ENCODE results near the gene ARHGAP12.

Gene ARHGAP12

DNA sequence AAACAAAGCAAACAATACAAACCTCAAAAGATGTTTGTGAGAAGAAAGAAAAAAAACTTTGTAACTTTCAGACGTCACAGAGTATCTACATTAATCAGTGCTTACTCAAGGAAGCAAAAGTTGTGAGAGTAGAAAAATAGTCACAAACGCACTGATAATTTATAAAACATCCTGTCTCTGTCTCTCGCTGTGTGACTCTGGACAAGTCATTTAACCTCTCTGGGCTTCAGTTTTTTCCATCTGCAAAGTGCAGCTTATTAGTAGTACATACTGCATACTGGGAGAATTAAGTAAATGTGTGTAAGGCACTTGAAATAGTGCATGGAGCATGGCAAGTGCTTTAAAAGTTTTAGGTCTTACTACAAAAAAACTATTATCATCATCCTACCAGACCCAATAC, 3.8 kb downstream of the ARHGAP12 start:
- Histone ChIP-seq H3K36me3 (ENCODE audit: control insufficient read depth in 2 of 2, insufficient read depth in 1 of 2, low read length in 2 of 2) (no peaks in the 10 kb centered on the region; a peak in 1 of 3 replicates), H3K27ac (ENCODE audit: extremely low read depth, low read depth, low read length) (no peak overlapping the region), H3K9me3 (ENCODE audit: control insufficient read depth, insufficient read depth, low read depth, low read length) (no peaks in the 10 kb centered on the region), H3K4me3 (ENCODE audit: low read depth, low read length) (no peak overlapping the region), H3K4me1 (ENCODE audit: control insufficient read depth, insufficient read depth, low read length) (peaks cover 13% of the 10 kb centered on the region)
- TF ChIP-seq ZNF768 (tag by site-specific recombination; IDR thresholded peaks at IDR 0.05) (peak; percentile 55; the same call in 1 of the 2 replicates), ZNF600 (tag by site-specific recombination; IDR thresholded peaks at IDR 0.05) (no peak), ZNF10 (tag by site-specific recombination; IDR thresholded peaks at IDR 0.05) (no peak)
- TF ChIP-seq, protein P1, sequence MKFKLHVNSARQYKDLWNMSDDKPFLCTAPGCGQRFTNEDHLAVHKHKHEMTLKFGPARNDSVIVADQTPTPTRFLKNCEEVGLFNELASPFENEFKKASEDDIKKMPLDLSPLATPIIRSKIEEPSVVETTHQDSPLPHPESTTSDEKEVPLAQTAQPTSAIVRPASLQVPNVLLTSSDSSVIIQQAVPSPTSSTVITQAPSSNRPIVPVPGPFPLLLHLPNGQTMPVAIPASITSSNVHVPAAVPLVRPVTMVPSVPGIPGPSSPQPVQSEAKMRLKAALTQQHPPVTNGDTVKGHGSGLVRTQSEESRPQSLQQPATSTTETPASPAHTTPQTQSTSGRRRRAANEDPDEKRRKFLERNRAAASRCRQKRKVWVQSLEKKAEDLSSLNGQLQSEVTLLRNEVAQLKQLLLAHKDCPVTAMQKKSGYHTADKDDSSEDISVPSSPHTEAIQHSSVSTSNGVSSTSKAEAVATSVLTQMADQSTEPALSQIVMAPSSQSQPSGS (tag by site-specific recombination; IDR thresholded peaks at IDR 0.05; ENCODE audit: low read depth) = no peak
- ChIA-PET CTCF (interaction anchor here (0.6 to 0.8 kb wide), 2 partner anchors 65 to 80 kb away, joined by 3 read pairs; no protein-coding TSS in a partner anchor), POLR2A (no interaction called here)

DNA sequence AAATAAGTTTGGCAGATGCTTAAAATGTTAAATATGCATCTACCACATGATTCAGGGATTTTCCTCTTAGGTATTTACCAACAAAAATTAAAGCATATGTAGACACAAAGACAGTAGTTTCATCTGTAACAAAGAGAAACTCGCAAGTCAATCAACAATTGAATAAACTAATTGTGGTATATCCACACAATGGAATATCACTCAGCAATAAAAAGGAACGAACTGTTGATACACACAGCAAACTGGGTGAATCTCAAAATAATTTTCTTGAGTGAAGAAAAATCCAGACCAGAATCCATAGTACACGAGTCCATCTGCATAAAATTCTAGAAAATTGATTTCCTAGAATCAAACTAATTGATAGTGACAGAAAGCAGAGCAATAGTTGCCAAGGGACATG, 5.2 kb downstream of the ARHGAP12 start:
- ChIA-PET POLR2A (no interaction called here), CTCF (no interaction called here)
- Histone ChIP-seq H3K4me3 (ENCODE audit: low read depth, low read length) (no peak overlapping the region), H3K4me1 (ENCODE audit: control insufficient read depth, insufficient read depth, low read length) (peaks cover 13% of the 10 kb centered on the region), H3K27ac (ENCODE audit: extremely low read depth, low read depth, low read length) (no peak overlapping the region), H3K36me3 (ENCODE audit: control insufficient read depth in 2 of 2, insufficient read depth in 1 of 2, low read length in 2 of 2) (no peaks in the 10 kb centered on the region; a peak in 1 of 3 replicates), H3K9me3 (ENCODE audit: control insufficient read depth, insufficient read depth, low read depth, low read length) (no peaks in the 10 kb centered on the region)
- TF ChIP-seq ZBTB17 (tag by site-specific recombination; IDR thresholded peaks at IDR 0.05) = no peak
- peak; percentile 69; the same call in 1 of the 2 replicates for TF ChIP-seq ZNF146 (tag by site-specific recombination; IDR thresholded peaks at IDR 0.05)

GRCh38 chr10:31921031-31921430, 7.6 kb downstream of the ARHGAP12 start:
- Histone ChIP-seq H3K4me1 (ENCODE audit: control insufficient read depth, insufficient read depth, low read length) (peaks cover 6% of the 10 kb centered on the region; the same call in 1 of the 2 replicates), H3K4me3 (ENCODE audit: low read depth, low read length) (no peak overlapping the region), H3K9me3 (ENCODE audit: control insufficient read depth, insufficient read depth, low read depth, low read length) (no peaks in the 10 kb centered on the region), H3K27ac (ENCODE audit: extremely low read depth, low read depth, low read length) (no peak overlapping the region), H3K36me3 (ENCODE audit: control insufficient read depth in 2 of 2, insufficient read depth in 1 of 2, low read length in 2 of 2) (no peaks in the 10 kb centered on the region; a peak in 1 of 3 replicates)
- CTCF ChIA-PET = interaction anchor here (0.7 to 1.0 kb wide), 2 partner anchors 59 to 1169 kb away, joined by 3 read pairs; no protein-coding TSS in a partner anchor
- POLR2A ChIA-PET = interaction anchor here (0.8 kb wide), 1 partner anchor 9 kb away, joined by 4 read pairs; no protein-coding TSS in a partner anchor
- no peak for TF ChIP-seq ZNF707 (tag by site-specific recombination; IDR thresholded peaks at IDR 0.05)
- TF ChIP-seq KLF8 (tag by site-specific recombination; IDR thresholded peaks at IDR 0.05) = no peak
- no peak for TF ChIP-seq ZNF24 (tag by site-specific recombination; IDR thresholded peaks at IDR 0.05)
- TF ChIP-seq ZNF664 (tag by site-specific recombination; IDR thresholded peaks at IDR 0.05) = no peak
- no peak for TF ChIP-seq ZNF404 (tag by site-specific recombination; IDR thresholded peaks at IDR 0.05)
- TF ChIP-seq ZNF830 (tag by site-specific recombination; IDR thresholded peaks at IDR 0.05; ENCODE audit: low read depth) = no peak
- TF ChIP-seq ZNF585B (tag by site-specific recombination; IDR thresholded peaks at IDR 0.05) = no peak
- TF ChIP-seq ZNF114 (tag by site-specific recombination; IDR thresholded peaks at IDR 0.05) = no peak
- TF ChIP-seq SETDB1 (IDR thresholded peaks at IDR 0.05; ENCODE audit: insufficient read length, low read length) = no peak
- no peak for TF ChIP-seq SP3 (tag by site-specific recombination; IDR thresholded peaks at IDR 0.05)
- TF ChIP-seq BCL6B (tag by site-specific recombination; IDR thresholded peaks at IDR 0.05) = no peak
- TF ChIP-seq ZNF23 (tag by site-specific recombination; IDR thresholded peaks at IDR 0.05; ENCODE audit: borderline replicate concordance) = no peak
- no peak for TF ChIP-seq ZBTB1 (tag by site-specific recombination; IDR thresholded peaks at IDR 0.05)
- TF ChIP-seq ZNF654 (tag by site-specific recombination; IDR thresholded peaks at IDR 0.05; ENCODE audit: low read depth) = no peak
- no peak for TF ChIP-seq ZNF530 (tag by site-specific recombination; IDR thresholded peaks at IDR 0.05; ENCODE audit: low read depth)
- no peak for TF ChIP-seq HOXA7 (CRISPR knock-in tag; IDR thresholded peaks at IDR 0.05; ENCODE audit: borderline replicate concordance)
